GM08714 (cell line): ENCODE measurements around the gene UQCC5.

Experiments used
- H3K4me3 ChIP-seq: fragments of 200-500 bp; sonication (Bioruptor generic); 2 replicates; pipeline ENCODE4 v1.5.1; 2014; ENCODE audit warnings: mild to moderate bottlenecking, low read length, inconsistent platforms
- ZNF274 ChIP-seq: IDR thresholded peaks from 2 replicates; pipeline ENCODE4 v1.6.1; 2012; ENCODE audit warnings: mild to moderate bottlenecking, low read depth, low read length

The UQCC5 gene

GRCh38 chr3:52531860-52532516 lies 4.4 kb upstream of the UQCC5 start:
- peak overlapping the region; percentile 62; the same call in 1 of the 2 replicates for H3K4me3 ChIP-seq
- no peak for TF ChIP-seq ZNF274

- H3K4me3 ChIP-seq, result peak overlapping the region; percentile 62; the same call in 1 of the 2 replicates
- TF ChIP-seq ZNF274, result no peak
Observed at GRCh38 chr3:52532517-52532837, 3.9 kb upstream of the UQCC5 start.

DNA sequence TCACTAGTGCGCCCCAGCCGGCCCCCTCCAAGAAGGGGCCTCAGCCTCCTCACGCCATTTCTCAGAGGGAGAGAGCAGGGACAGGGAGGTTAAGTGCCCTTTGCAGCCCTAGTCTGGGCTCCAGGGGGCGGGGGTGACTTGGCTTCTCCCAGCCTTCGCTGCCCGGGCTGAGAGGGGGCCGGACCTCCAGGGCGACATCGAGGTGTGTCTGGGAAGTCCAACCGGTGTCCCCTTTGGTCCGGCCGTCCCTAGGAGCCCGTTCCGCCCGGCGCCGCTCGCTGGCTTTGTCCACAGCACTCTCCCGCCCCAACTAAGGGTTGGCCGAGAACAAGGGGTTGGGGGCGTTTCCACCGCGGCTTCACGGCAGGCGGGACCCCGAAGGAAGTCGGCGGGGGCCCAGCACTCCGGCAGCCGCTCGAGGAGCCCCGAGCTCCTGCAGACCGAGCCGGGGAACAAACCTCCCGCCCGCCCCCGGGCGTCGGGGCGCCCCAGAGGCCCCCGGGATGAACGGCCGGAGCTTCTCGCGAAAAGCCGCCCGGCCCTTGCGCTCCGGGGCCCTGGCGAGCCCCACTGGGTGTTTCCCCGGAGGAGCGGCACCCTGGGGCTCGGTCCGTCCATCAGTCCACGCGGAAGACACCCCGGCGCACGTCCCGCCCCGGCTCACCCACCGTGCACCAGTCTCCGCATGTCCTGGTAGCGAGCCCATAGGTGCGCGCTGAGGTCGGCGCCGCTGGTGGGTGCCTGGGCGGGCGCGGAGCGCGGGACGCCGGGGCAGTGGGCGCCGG lies 3.4 kb upstream of the UQCC5 start:
- no peak for TF ChIP-seq ZNF274
- H3K4me3 ChIP-seq, result peak overlapping the region; percentile 62

GRCh38 chr3:52533623-52534280 lies 2.7 kb upstream of the UQCC5 start, which contains the start of gene NT5DC2:
Gene NT5DC2 (minus strand): TSS chr3:52533857. CDS start chr3:52533737, 120 bp downstream.
- TF ChIP-seq ZNF274, result no peak
- peak within 1 kb of the TSS; percentile 62 for H3K4me3 ChIP-seq

GRCh38 chr3:52534281-52535183 lies 1.9 kb upstream of the UQCC5 start:
- TF ChIP-seq ZNF274, result no peak
- peak overlapping the region; percentile 59; the same call in 1 of the 2 replicates for H3K4me3 ChIP-seq

GRCh38 chr3:52535411-52536111 lies 844 bp upstream of the UQCC5 start:
- TF ChIP-seq ZNF274, result no peak
- H3K4me3 ChIP-seq, result no peak overlapping the region

DNA sequence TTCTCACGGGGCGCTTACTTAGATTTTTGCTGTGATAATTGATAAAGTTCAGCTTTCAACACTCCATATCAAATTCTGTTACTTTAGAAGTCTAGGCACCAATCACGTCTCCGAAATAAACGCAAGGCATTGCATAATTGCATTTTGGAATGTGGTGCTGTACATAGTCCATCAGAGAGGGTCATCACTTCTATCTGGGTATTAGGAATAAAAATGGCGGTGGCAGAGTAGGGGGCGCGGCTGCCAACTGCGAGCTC lies 365 bp upstream of the UQCC5 start:
- no peak for TF ChIP-seq ZNF274
- H3K4me3 ChIP-seq, result no peak overlapping the region

DNA sequence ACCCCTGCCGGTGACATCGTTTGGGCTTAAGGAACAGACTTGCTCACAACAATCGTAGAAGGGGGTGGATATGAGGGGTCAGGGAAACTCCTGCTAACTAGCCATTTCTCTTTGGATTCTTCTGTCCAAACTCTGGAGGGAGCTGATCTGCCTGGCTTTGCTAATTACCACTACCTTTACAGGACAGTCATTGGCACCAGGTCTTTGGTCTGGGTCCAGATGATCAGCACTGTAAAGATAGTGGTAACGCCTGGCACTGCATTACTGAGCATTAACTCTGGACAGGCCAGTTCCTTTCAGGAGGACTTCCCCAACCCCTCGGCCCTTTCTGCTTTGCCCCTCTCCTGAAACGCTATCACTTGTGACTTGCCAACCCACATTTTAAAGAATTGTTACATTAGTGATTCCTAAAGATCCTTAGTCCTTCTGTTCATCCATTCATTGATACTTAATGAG lies 788 bp downstream of the UQCC5 start:
- peak overlapping the region; percentile 76 for H3K4me3 ChIP-seq
- no peak for TF ChIP-seq ZNF274

- no peak for TF ChIP-seq ZNF274
- peak overlapping the region; percentile 76 for H3K4me3 ChIP-seq
Observed at GRCh38 chr3:52537726-52538421, 1.5 kb downstream of the UQCC5 start.

- no peak overlapping the region for H3K4me3 ChIP-seq
- no peak for TF ChIP-seq ZNF274
Observed at GRCh38 chr3:52539010-52539653, 2.7 kb downstream of the UQCC5 start.

DNA sequence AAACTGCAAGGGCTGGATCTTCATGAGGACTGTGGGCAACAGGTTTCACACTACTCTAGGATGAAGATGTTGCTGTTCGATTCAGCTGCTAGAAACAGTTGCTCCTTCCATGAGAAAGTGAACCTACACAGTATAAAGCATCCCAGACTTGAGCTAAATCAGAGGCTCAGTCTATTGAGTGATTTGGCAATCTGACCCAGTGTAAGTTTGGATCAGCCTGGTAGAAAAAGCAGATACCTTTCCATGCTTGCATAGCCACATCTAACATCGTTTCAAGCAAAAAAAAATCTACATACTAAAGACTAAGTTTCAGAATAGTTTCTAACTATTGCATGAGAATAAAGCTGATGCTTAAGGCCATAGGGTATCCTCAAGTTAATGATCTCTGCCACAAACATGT lies 4.6 kb downstream of the UQCC5 start:
- no peak for TF ChIP-seq ZNF274
- no peak overlapping the region for H3K4me3 ChIP-seq

GRCh38 chr3:52544937-52545336 lies 8.5 kb downstream of the UQCC5 start:
- no peak for TF ChIP-seq ZNF274

More at GRCh38 chr3:52544937-52545336, 8.5 kb downstream of the UQCC5 start:
- H3K4me3 ChIP-seq, result no peak overlapping the region
